Cardiac muscle cell (in vitro differentiated cells and primary cell): ENCODE measurements around the gene LSMEM2. TPM values are rescaled to one million over a fixed set of nuclear protein-coding genes. Genes with fewer than 3 reads are reported as not detected.
"Not testable (repeated sequence)": the region's sequence is repeated elsewhere in the genome, so short reads cannot be mapped to it uniquely, and the experiment has no call there.

Source experiments
- DNase-seq, 2 donors: peaks; one replicate each; pipeline versions ENCODE4 v3.0.0 to v3.0.0-alpha.2; 2010 to 2017; ENCODE audit warnings: low read depth in 1 of 2, low spot score in 1 of 2
- H3K27ac ChIP-seq: fragments of 200-600 bp; sonication (generic); 2 replicates; pipeline ENCODE4 v1.5.1; 2016
- H3K27me3 ChIP-seq: fragments of 200-600 bp; sonication (generic); 2 replicates; pipeline ENCODE4 v1.6.0; 2016; ENCODE audit warnings: control low read depth
- H3K36me3 ChIP-seq: fragments of 200-600 bp; sonication (generic); 2 replicates; pipeline ENCODE4 v1.5.1; 2016; ENCODE audit warnings: control low read depth
- H3K4me1 ChIP-seq: fragments of 200-600 bp; sonication (generic); 2 replicates; pipeline ENCODE4 v1.8.1; 2017; ENCODE audit warnings: low read depth, mild to moderate bottlenecking, mixed run types
- H3K4me3 ChIP-seq: fragments of 200-600 bp; sonication (generic); 2 replicates; pipeline ENCODE4 v1.5.1; 2016; ENCODE audit warnings: mild to moderate bottlenecking
- H3K9me3 ChIP-seq: fragments of 200-600 bp; sonication (generic); 2 replicates; pipeline ENCODE4 v1.5.1; 2017; ENCODE audit warnings: low read depth, mild to moderate bottlenecking, control low read depth
- CTCF ChIP-seq: IDR thresholded peaks from 2 replicates; pipeline ENCODE4 v1.5.1; 2012; ENCODE audit warnings: low read depth, mild to moderate bottlenecking, low read length
- polyA plus RNA-seq: library from polyadenylated mRNA; unstranded; fragments of >200 nt; fragmentation: Nextera tagmentation; extraction: Ambion mirVana; gene quantifications from 2 replicates; pipeline ENCODE4 v1.2.1, GENCODE V29; 2016
- total RNA-seq: library from RNA; depleted of rRNA; stranded (reverse); fragments of >200 nt; gene quantifications from 2 replicates; pipeline ENCODE4 v1.2.3, GENCODE V29; 2016

The LSMEM2 gene
- total and polyA plus RNA-seq, 2 experiments from 2014 or later, result 18.1 to 29.2 TPM

GRCh38 chr3:50269977-50270413 lies 8.9 kb upstream of the LSMEM2 start:
- no peaks in the 10 kb centered on the region for H3K36me3 ChIP-seq
- no peaks in the 10 kb centered on the region for H3K9me3 ChIP-seq
- TF ChIP-seq CTCF, result no peak
- no peak overlapping the region for H3K27ac ChIP-seq
- H3K4me1 ChIP-seq, result peaks cover 29% of the 10 kb centered on the region
- H3K27me3 ChIP-seq, result peaks cover 19% of the 10 kb centered on the region
- H3K4me3 ChIP-seq, result no peak overlapping the region
- no peak for DNase-seq

GRCh38 chr3:50270422-50271224 lies 8.3 kb upstream of the LSMEM2 start:
- no peak overlapping the region for H3K27ac ChIP-seq

GRCh38 chr3:50271314-50271936 lies 7.5 kb upstream of the LSMEM2 start:
- TF ChIP-seq CTCF, result no peak
- Histone ChIP-seq H3K9me3 (no peaks in the 10 kb centered on the region), H3K27me3 (peaks cover 33% of the 10 kb centered on the region), H3K4me1 (peaks cover 15% of the 10 kb centered on the region), H3K27ac (no peak overlapping the region), H3K36me3 (no peaks in the 10 kb centered on the region), H3K4me3 (no peak overlapping the region)
- no peak for DNase-seq

More at GRCh38 chr3:50270422-50271224, 8.3 kb upstream of the LSMEM2 start:
- no peak for DNase-seq
- H3K9me3 ChIP-seq, result no peaks in the 10 kb centered on the region
- H3K4me1 ChIP-seq, result peaks cover 23% of the 10 kb centered on the region
- peaks cover 25% of the 10 kb centered on the region for H3K27me3 ChIP-seq
- no peak overlapping the region for H3K4me3 ChIP-seq
- no peaks in the 10 kb centered on the region for H3K36me3 ChIP-seq
- no peak for TF ChIP-seq CTCF

- H3K9me3 ChIP-seq, H3K27ac ChIP-seq, H3K4me1 ChIP-seq, H3K36me3 ChIP-seq, DNase-seq, H3K4me3 ChIP-seq: not testable (repeated sequence)
- peaks cover 35% of the 10 kb centered on the region for H3K27me3 ChIP-seq
These were observed 6.4 kb upstream of the LSMEM2 start for GRCh38 chr3:50272538-50272910.

- H3K27ac ChIP-seq, result no peak overlapping the region
- DNase-seq, result peak; percentile 77 to 87
- no peaks in the 10 kb centered on the region for H3K9me3 ChIP-seq
- no peaks in the 10 kb centered on the region for H3K36me3 ChIP-seq
- no peaks in the 10 kb centered on the region for H3K4me1 ChIP-seq
- H3K27me3 ChIP-seq, result peaks cover 35% of the 10 kb centered on the region
- TF ChIP-seq CTCF, result peak; percentile 93
- H3K4me3 ChIP-seq, result no peak overlapping the region
These were observed 5.8 kb upstream of the LSMEM2 start for GRCh38 chr3:50272911-50273688.

GRCh38 chr3:50273689-50274065 lies 5.2 kb upstream of the LSMEM2 start:
- peaks cover 4% of the 10 kb centered on the region for H3K4me1 ChIP-seq

More at GRCh38 chr3:50273689-50274065, 5.2 kb upstream of the LSMEM2 start:
- H3K36me3 ChIP-seq, result no peaks in the 10 kb centered on the region
- no peak for DNase-seq
- H3K27me3 ChIP-seq, result peaks cover 35% of the 10 kb centered on the region
- H3K27ac ChIP-seq, result no peak overlapping the region
- H3K9me3 ChIP-seq, result no peaks in the 10 kb centered on the region
- no peak for TF ChIP-seq CTCF
- H3K4me3 ChIP-seq, result no peak overlapping the region
